H1 (cell line): ENCODE measurements around the gene LOX. TPM values are rescaled to one million over a fixed set of nuclear protein-coding genes. Genes with fewer than 3 reads are reported as not detected.

Experiments
- POLR2A ChIP-seq, 2 experiments: IDR thresholded peaks; 1 replicate in 1 of 2; 2 replicates in 1 of 2; pipeline ENCODE4 v1.6.1; 2011; ENCODE audit warnings: low read depth in 2 of 2, low read length in 2 of 2, mild to moderate bottlenecking in 2 of 2; ENCODE audit errors: control extremely low read depth in 1 of 2
- SUZ12 ChIP-seq: fragments of 200-600 bp; sonication (generic); IDR thresholded peaks from 2 replicates; pipeline ENCODE4 v1.6.1; 2012; ENCODE audit warnings: mild to moderate bottlenecking, inconsistent platforms, low read length, moderate library complexity, mixed read lengths
- TAF1 ChIP-seq: IDR thresholded peaks from 2 replicates; pipeline ENCODE4 v1.6.1; 2011; ENCODE audit warnings: mild to moderate bottlenecking, low read depth, low read length
- USF2 ChIP-seq: IDR thresholded peaks from 2 replicates; pipeline ENCODE4 v1.6.1; 2011; ENCODE audit warnings: low read length, improper control_type of control experiment
- polyA plus RNA-seq, 7 experiments: library from polyadenylated mRNA; depleted of rRNA in 3 of 7; stranded (reverse) in 5 of 7; unstranded in 2 of 7; fragments of >200 nt in 5 of 7; fragments of 200-250 nt in 2 of 7; gene quantifications; 1 replicate in 5 of 7; 2 replicates in 1 of 7; 4 replicates in 1 of 7; pipeline versions ENCODE4 v1.2.1 to v1.2.3, GENCODE V29; 2011 to 2013; ENCODE audit warnings: missing spikeins in 2 of 7, mixed read lengths in 2 of 7
- total RNA-seq: library from RNA; stranded (reverse); fragmentation: NEBNext Ultra II Directional; extraction: Animal tissue kit (Norgen Biotek cat#: 25700); gene quantifications from 2 replicates; pipeline ENCODE4 v1.2.1, GENCODE V29; 2021

The LOX gene
- total and polyA plus RNA-seq, 2 of the 8 experiments (the other 6 are each of a cell fraction or from before 2014, with no cell fraction given): 1.1 to 2.2 TPM

- no peak for TF ChIP-seq TAF1
- no peak for TF ChIP-seq SUZ12
- TF ChIP-seq USF2: no peak
- TF ChIP-seq POLR2A (IDR thresholded peaks at IDR 0.05; ENCODE audit: control extremely low read depth in 1 of 2, low read depth in 2 of 2, low read length in 2 of 2): no peak
Measured at GRCh38 chr5:122112063-122112462, 34.0 kb upstream of the LOX start (continued).
